TTC549 (cell line): Measurements from ENCODE around the gene AKAP5.

ENCODE experiments used
- FAIRE-seq: peaks from 2 replicates; lab custom pipeline; 2012; peaks lifted over from hg19 to GRCh38; lab: Jason Lieb, UNC

AKAP5 gene

GRCh38 chr14:64461221-64461620 lies 4.1 kb upstream of the AKAP5 start:
- FAIRE-seq, result no peak

- FAIRE-seq, result no peak
Measured at GRCh38 chr14:64463195-64463594, 2.1 kb upstream of the AKAP5 start.

GRCh38 chr14:64463873-64464272 lies 1.4 kb upstream of the AKAP5 start:
- no peak for FAIRE-seq

- FAIRE-seq, result no peak
Measured at GRCh38 chr14:64464651-64465050, 648 bp upstream of the AKAP5 start.

- no peak for FAIRE-seq
Measured at GRCh38 chr14:64465831-64466554, 694 bp downstream of the AKAP5 start.

- no peak for FAIRE-seq
Measured at GRCh38 chr14:64467101-64467500, 1.8 kb downstream of the AKAP5 start.

- no peak for FAIRE-seq
Measured at GRCh38 chr14:64467566-64467965, 2.3 kb downstream of the AKAP5 start.

- FAIRE-seq, result no peak
Measured at GRCh38 chr14:64468451-64468850, 3.2 kb downstream of the AKAP5 start.

GRCh38 chr14:64474041-64474440 lies 8.7 kb downstream of the AKAP5 start:
- FAIRE-seq, result no peak

GRCh38 chr14:64474698-64475097 lies 9.4 kb downstream of the AKAP5 start:
- FAIRE-seq, result no peak

GRCh38 chr14:64475585-64476273 lies 10.4 kb downstream of the AKAP5 start:
- FAIRE-seq, result no peak

GRCh38 chr14:64476438-64476837 lies 11.1 kb downstream of the AKAP5 start:
- FAIRE-seq, result no peak

GRCh38 chr14:64478634-64479250 lies 13.4 kb downstream of the AKAP5 start:
- peak; percentile 84 for FAIRE-seq

GRCh38 chr14:64488590-64489099 lies 23.3 kb downstream of the AKAP5 start:
- FAIRE-seq, result no peak

- no peak for FAIRE-seq
Measured at GRCh38 chr14:64491637-64492036, 26.3 kb downstream of the AKAP5 start.

- no peak for FAIRE-seq
Measured at GRCh38 chr14:64493455-64493854, 28.2 kb downstream of the AKAP5 start.

GRCh38 chr14:64495252-64495651 lies 30.0 kb downstream of the AKAP5 start:
- FAIRE-seq, result no peak

GRCh38 chr14:64496764-64497163 lies 31.5 kb downstream of the AKAP5 start:
- no peak for FAIRE-seq

- FAIRE-seq, result no peak
Measured at GRCh38 chr14:64500088-64500487, 34.8 kb downstream of the AKAP5 start.

- FAIRE-seq, result no peak
Measured at GRCh38 chr14:64501411-64502171, 36.3 kb downstream of the AKAP5 start.

- FAIRE-seq, result no peak
Measured at GRCh38 chr14:64502456-64502855, 37.2 kb downstream of the AKAP5 start.

GRCh38 chr14:64502887-64503433 lies 37.7 kb downstream of the AKAP5 start:
- FAIRE-seq, result no peak
